GM20431 (cell line): ENCODE results near the gene PGAP3.

Experiments
- in situ Hi-C: fragments of 300-500 bp; cut with MseI, MboI; formaldehyde crosslinking; loops from one replicate; pipeline ENCODE4 v1.15.0; 2020; ENCODE audit warnings: low sequenced_read_pairs; ENCODE audit not compliant: unreplicated experiment

The PGAP3 gene

DNA sequence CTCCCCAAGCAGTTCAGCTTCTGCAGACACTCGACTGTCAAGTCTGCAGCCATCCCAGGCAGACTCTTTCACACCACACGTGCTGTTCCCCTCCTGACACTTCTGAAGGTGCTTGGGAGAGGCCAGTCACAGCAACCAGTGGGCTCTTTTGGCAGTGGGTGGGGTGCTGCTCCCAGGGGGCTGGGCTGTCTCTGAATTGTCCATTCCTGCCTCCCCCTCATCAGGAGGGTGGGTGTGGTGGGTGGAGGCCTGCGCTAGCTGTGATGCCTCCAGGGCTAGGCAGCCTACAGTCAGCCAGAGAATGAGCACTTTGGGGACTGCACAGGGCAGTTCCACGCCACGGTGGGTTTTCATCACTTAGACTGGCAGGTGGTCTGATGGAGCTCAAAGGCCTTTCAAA is 40.6 kb downstream of the PGAP3 start:
- in situ Hi-C loops: loop anchor here (25.0 kb wide), 1 partner anchor 90 kb away; the partner anchor contains the start of genes GRB7 and MIEN1

- in situ Hi-C loops: loop anchor here (25.0 kb wide), 1 partner anchor 94 kb away; the partner anchor contains the start of genes GRB7 and MIEN1
Observed at GRCh38 chr17:39643271-39643670, 44.6 kb downstream of the PGAP3 start.

DNA sequence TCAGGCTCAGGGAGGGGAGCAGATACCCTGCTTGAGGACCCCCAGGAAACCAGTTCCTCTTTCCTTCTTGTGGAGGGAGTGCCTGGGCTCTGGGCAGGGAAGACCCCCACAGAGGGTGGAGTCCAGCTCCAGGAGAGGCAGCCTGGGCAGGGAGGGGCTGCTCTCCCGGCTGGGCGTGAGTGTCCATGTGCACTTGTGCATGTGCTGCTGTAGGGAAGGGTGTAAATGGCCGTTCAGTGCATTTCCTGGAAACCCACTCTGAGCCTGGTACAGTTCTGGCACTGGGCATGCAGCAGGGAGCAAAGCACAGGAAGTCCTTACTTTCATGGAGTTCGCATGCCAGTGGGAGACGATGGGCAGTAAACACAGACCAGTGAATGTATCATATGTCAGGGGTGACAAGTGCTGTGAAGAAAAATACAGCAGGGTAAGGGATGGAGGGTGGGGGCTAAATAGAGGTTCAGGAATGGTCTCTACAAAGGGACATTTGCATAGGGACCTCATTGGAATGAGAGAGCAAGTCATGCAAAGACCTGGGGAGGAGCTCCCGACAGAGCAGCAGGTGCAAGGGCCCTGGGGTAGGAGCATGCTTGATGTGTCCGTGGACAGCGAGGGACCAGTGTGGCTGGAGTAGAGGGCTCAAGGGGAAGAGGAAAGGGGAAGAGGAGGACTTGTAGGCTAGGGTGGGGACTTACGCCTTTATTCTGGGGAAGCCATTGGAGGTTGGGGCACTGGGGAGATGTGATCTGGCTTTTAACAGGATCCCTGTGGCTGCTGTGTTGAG is 45.4 kb downstream of the PGAP3 start:
- in situ Hi-C loops: loop anchor here (25.0 kb wide), 1 partner anchor 95 kb away; the partner anchor contains the start of genes GRB7 and MIEN1

DNA sequence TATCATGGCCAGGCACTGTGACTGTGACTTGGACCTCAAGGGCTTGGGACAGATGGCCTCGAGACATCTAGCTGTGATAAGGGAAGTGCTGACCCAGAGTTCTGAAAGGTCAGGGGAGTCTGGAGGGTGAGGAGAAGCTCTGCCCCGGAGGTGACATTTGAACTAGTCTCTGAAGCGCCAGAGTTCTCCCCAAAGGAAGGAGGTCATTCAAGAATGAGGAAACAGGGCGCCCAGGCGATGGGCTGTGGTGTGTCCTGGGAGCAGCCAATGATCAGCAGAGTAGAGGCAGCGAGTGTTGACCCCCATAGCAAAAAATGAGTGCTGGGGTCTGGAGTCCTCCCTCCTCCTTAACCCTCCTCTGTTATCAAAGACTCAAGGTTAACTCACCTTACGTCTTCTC is 46.0 kb downstream of the PGAP3 start:
- in situ Hi-C loops: loop anchor here (25.0 kb wide), 1 partner anchor 95 kb away; the partner anchor contains the start of genes GRB7 and MIEN1

- in situ Hi-C loops: loop anchor here (25.0 kb wide), 1 partner anchor 96 kb away; the partner anchor contains the start of genes GRB7 and MIEN1
Observed at GRCh38 chr17:39641097-39641496, 46.8 kb downstream of the PGAP3 start.

DNA sequence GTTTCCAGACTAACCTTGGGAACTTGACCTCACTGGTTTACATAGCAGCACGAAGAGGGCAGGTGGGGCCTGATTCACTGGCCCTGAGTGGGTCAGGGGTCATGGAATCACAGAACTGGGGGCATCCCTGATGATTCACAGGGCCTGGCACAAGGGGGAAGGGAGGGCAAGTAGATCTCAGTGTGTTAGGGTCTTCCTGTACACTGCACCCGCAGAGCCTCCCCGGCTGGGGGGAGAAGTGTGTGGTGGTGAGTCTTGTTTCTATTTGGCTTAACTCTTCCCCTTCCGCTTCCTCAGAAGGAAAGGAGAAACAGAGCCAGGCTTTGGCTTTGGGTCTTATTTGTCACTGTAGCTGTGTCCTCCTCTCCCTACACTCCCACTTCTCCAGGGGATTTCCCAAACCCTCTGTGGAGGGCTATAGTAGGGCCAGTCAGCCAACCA is 47.2 kb downstream of the PGAP3 start:
- in situ Hi-C loops: loop anchor here (25.0 kb wide), 1 partner anchor 97 kb away; the partner anchor contains the start of genes GRB7 and MIEN1

GRCh38 chr17:39639566-39640458 is 48.0 kb downstream of the PGAP3 start:
- in situ Hi-C loops: loop anchor here (25.0 kb wide), 1 partner anchor 97 kb away; the partner anchor contains the start of genes GRB7 and MIEN1

DNA sequence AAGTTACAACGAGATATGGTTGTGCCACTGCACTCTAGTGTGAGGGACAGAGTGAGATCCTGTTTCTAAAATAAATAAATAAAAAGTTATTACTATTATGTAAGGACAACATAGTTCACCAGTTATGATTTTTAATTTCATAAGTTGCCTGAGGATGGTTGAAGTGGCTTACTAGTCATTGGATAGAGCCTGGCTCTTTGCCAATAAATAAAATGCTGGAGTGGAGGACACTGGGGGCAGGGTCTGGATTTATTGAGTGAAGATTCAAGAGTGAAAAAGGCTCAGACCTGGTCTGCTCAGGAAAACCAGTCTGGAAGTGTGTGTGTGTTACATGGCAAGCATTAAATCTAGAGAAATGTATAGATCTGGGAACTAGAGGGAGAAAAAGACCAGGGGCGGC is 48.8 kb downstream of the PGAP3 start:
- in situ Hi-C loops: loop anchor here (25.0 kb wide), 1 partner anchor 98 kb away; the partner anchor contains the start of genes GRB7 and MIEN1

GRCh38 chr17:39638317-39638716 is 49.5 kb downstream of the PGAP3 start:
- in situ Hi-C loops: loop anchor here (25.0 kb wide), 1 partner anchor 99 kb away; the partner anchor contains the start of genes GRB7 and MIEN1

DNA sequence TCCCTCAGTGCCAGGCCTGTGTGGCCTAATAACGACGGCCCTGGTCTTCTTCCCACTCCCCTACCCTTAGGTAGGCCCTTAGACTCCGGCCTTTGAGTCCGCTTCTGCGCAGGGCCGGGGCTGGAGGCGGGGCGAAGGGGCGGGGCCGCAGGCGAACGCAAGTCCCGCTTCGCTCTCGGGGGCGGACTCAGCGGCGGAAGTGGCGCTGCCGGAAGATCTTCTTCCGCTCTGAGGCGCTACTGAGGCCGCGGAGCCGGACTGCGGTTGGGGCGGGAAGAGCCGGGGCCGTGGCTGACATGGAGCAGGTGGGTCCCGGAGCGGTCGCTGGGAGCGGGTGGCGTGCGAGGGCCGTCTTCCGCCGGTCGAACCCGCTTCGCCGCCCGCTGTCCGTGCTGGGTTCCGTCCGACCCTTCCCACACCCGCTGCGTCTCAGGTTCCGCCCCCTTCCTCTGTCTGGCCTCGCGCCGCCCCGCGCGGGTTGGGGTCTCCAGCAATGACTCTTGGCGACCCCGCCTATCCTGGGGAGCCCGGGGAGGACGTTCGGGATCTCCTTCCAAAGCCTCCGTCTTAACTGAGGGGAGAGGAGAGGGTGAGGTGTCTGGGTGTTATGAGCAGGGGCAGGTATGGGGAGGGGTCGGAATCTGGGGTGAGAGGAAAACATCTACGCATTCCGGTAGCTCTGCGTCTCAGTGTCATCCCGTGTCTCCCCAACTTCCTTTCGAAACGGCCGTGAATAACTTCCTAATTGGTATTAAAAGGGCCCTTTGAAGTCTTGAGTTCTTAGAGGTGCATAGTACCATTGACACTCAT is 50.7 kb downstream of the PGAP3 start, which contains the start of gene STARD3:
Gene STARD3 (plus strand): TSS at position 218 of the 810 bp plus-strand sequence. CDS start 16,388 bp downstream, outside the sequence.
- in situ Hi-C loops: loop anchor here (25.0 kb wide), 1 partner anchor 100 kb away; the partner anchor contains the start of genes GRB7 and MIEN1

- in situ Hi-C loops: loop anchor here (25.0 kb wide), 1 partner anchor 101 kb away; the partner anchor contains the start of genes GRB7 and MIEN1
Observed at GRCh38 chr17:39636587-39636926, 51.3 kb downstream of the PGAP3 start.

DNA sequence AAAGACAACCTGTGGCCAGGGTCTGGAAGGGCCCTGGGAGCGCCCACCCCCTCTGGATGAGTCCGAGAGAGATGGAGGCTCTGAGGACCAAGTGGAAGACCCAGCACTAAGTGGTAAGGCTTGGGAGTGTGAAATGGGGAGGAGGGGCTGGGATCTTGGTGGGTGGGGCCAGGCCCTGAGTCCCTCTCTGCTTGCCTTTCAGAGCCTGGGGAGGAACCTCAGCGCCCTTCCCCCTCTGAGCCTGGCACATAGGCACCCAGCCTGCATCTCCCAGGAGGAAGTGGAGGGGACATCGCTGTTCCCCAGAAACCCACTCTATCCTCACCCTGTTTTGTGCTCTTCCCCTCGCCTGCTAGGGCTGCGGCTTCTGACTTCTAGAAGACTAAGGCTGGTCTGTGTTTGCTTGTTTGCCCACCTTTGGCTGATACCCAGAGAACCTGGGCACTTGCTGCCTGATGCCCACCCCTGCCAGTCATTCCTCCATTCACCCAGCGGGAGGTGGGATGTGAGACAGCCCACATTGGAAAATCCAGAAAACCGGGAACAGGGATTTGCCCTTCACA is 52.2 kb downstream of the PGAP3 start:
- in situ Hi-C loops: loop anchor here (25.0 kb wide), 1 partner anchor 102 kb away; the partner anchor contains the start of genes GRB7 and MIEN1

- in situ Hi-C loops: loop anchor here (25.0 kb wide), 1 partner anchor 103 kb away; the partner anchor contains the start of genes GRB7 and MIEN1
Observed at GRCh38 chr17:39634384-39634871, 53.4 kb downstream of the PGAP3 start.

DNA sequence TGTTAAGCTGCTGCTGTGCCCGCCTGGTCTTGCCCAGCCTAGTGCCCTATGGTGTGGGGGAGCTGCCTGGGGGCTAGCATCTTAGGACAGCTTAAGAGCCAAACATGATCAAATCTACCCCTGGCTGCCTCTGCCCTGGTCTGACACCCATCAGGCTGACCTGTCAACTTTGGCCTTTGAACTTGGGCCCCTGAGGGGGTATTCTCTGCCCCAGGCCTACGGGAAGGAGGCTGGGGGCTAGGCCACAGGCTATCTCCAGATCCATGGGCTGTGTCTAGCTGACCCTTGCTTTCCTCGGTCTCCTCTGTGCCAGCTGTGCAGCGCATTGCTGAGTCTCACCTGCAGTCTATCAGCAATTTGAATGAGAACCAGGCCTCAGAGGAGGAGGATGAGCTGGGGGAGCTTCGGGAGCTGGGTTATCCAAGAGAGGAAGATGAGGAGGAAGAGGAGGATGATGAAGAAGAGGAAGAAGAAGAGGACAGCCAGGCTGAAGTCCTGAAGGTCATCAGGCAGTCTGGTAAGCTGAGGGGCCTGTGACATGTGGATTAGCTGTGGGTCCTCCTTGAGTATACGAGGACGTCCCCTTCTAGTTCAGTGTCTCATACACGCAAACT is 54.2 kb downstream of the PGAP3 start:
- in situ Hi-C loops: loop anchor here (25.0 kb wide), 1 partner anchor 104 kb away; the partner anchor contains the start of genes GRB7 and MIEN1

- in situ Hi-C loops: loop anchor here (25.0 kb wide), 1 partner anchor 105 kb away; the partner anchor contains the start of genes GRB7 and MIEN1
Observed at GRCh38 chr17:39632153-39632941, 55.5 kb downstream of the PGAP3 start.

GRCh38 chr17:39631403-39631802 is 56.5 kb downstream of the PGAP3 start:
- in situ Hi-C loops: loop anchor here (25.0 kb wide), 1 partner anchor 106 kb away; the partner anchor contains the start of genes GRB7 and MIEN1

DNA sequence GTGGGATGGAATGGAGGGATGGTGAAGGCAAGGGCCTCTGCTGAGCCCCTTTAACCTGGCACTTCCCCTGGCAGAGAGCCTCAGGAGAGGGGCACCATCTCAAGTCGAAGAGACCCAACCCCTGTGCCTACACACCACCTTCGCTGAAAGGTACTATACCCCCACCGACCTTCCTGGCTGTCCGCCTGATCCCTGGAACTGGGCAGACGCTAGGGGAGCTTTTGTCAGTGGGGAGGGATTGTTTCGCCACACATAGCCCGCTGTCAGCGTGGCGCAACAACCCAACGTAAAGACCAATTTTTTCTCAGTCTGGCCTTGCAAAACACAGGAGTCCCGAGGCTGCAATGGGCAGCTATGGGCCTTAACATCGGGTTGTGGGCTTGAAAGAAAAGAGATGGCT is 58.0 kb downstream of the PGAP3 start:
- in situ Hi-C loops: loop anchor here (25.0 kb wide), 1 partner anchor 107 kb away; the partner anchor contains the start of genes GRB7 and MIEN1
